ENCODE results near the gene ZFYVE16. TPM values are rescaled to one million over a fixed set of nuclear protein-coding genes. Genes with fewer than 3 reads are reported as not detected.

The ZFYVE16 gene
- total and polyA plus RNA-seq, 10 of the 15 experiments (the other 5 are each of a cell fraction or from before 2014, with no cell fraction given): 2.9 to 11.2 (median 7.8) TPM

DNA sequence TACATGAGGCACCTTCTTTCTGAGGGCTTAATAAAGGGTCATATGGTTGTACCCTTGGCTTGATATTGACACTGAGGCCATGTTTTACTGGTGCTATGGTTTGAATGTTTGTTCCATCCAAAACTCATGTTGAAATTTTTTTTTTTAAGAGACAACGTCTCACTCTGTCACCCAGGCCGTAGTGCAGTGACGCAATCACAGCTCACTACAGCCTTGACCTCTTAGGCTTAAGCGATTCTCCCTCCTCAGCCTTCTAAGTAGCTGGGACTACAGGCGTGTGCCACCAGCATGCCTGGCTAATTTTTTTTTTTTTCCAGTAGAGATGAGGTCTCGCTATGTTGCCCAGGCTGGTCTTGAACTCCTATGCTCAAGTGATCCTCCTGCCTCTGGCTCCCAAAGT, 101.0 kb downstream of the ZFYVE16 start:
- H3K4me2 ChIP-seq (ENCODE audit: control insufficient read depth, insufficient read depth): no peak overlapping the region
- intact Hi-C loops (cut with micrococcal nuclease; ENCODE audit: unreplicated experiment): no loop called here
- H3K4me3 ChIP-seq: no peak overlapping the region
- ATAC-seq (no peak), FAIRE-seq (no peak), DNase-seq (ENCODE audit: low read depth, low spot score) (no peak)
- POLR2A ChIA-PET: no interaction called here
- RAD21 ChIA-PET (ENCODE audit: unreplicated experiment): no interaction called here
- H3K27me3 ChIP-seq (replicated peaks in 1 of 2; ENCODE audit: control insufficient read depth in 2 of 2, insufficient read depth in 2 of 2, low read length in 1 of 2): no peaks in the 10 kb centered on the region
- WGBS (ENCODE audit: insufficient coverage, insufficient replicate concordance, low lambda C conversion rate, missing lambda C conversion rate): 86% methylated on average over 5 of the region's 6 CpGs
- no peaks in the 10 kb centered on the region for H3K9me3 ChIP-seq (replicated peaks; ENCODE audit: control insufficient read depth, insufficient read depth, low read length)
- H3K36me3 ChIP-seq (ENCODE audit: control insufficient read depth in 2 of 2, insufficient read depth in 2 of 2, low read length in 1 of 2): no peaks in the 10 kb centered on the region
- no peak overlapping the region for H2AFZ ChIP-seq (ENCODE audit: control insufficient read depth, low read depth, low read length)
- in situ Hi-C loops (cut with MboI): no loop called here
- SMC1A ChIA-PET (ENCODE audit: uncharacterized antibody, unreplicated experiment): no interaction called here
- H4K20me1 ChIP-seq (ENCODE audit: control insufficient read depth, insufficient read depth): no peaks in the 10 kb centered on the region
- no peaks in the 10 kb centered on the region for H3K79me2 ChIP-seq (ENCODE audit: control insufficient read depth, insufficient read depth, low read length)
- H3K4me1 ChIP-seq (ENCODE audit: control insufficient read depth, insufficient read depth, low read length): no peaks in the 10 kb centered on the region
- no peak overlapping the region for H3K27ac ChIP-seq (ENCODE audit: control insufficient read depth, insufficient read depth)
- CTCF ChIA-PET: interaction anchor here (0.6 to 1.1 kb wide), 2 partner anchors 38 to 422 kb away, joined by 3 read pairs; no protein-coding TSS in a partner anchor
- no peak overlapping the region for H3K9ac ChIP-seq (ENCODE audit: control insufficient read depth, insufficient read depth, low read length)
- no TSS peak for BruUV-seq (replicated peaks)
- TF ChIP-seq PAX5 (IDR thresholded peaks at IDR 0.05; ENCODE audit: borderline replicate concordance, low read depth, low read length) (no peak), POLR2AphosphoS2 (IDR thresholded peaks at IDR 0.05; ENCODE audit: low read depth, low read length) (no peak), BCL11A (IDR thresholded peaks at IDR 0.05; ENCODE audit: low read depth, low read length) (no peak)
- TF ChIP-seq, protein P1, sequence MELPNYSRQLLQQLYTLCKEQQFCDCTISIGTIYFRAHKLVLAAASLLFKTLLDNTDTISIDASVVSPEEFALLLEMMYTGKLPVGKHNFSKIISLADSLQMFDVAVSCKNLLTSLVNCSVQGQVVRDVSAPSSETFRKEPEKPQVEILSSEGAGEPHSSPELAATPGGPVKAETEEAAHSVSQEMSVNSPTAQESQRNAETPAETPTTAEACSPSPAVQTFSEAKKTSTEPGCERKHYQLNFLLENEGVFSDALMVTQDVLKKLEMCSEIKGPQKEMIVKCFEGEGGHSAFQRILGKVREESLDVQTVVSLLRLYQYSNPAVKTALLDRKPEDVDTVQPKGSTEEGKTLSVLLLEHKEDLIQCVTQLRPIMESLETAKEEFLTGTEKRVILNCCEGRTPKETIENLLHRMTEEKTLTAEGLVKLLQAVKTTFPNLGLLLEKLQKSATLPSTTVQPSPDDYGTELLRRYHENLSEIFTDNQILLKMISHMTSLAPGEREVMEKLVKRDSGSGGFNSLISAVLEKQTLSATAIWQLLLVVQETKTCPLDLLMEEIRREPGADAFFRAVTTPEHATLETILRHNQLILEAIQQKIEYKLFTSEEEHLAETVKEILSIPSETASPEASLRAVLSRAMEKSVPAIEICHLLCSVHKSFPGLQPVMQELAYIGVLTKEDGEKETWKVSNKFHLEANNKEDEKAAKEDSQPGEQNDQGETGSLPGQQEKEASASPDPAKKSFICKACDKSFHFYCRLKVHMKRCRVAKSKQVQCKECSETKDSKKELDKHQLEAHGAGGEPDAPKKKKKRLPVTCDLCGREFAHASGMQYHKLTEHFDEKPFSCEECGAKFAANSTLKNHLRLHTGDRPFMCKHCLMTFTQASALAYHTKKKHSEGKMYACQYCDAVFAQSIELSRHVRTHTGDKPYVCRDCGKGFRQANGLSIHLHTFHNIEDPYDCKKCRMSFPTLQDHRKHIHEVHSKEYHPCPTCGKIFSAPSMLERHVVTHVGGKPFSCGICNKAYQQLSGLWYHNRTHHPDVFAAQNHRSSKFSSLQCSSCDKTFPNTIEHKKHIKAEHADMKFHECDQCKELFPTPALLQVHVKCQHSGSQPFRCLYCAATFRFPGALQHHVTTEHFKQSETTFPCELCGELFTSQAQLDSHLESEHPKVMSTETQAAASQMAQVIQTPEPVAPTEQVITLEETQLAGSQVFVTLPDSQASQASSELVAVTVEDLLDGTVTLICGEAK (IDR thresholded peaks at IDR 0.05; ENCODE audit: borderline replicate concordance): no peak
- TF ChIP-seq, protein P2, sequence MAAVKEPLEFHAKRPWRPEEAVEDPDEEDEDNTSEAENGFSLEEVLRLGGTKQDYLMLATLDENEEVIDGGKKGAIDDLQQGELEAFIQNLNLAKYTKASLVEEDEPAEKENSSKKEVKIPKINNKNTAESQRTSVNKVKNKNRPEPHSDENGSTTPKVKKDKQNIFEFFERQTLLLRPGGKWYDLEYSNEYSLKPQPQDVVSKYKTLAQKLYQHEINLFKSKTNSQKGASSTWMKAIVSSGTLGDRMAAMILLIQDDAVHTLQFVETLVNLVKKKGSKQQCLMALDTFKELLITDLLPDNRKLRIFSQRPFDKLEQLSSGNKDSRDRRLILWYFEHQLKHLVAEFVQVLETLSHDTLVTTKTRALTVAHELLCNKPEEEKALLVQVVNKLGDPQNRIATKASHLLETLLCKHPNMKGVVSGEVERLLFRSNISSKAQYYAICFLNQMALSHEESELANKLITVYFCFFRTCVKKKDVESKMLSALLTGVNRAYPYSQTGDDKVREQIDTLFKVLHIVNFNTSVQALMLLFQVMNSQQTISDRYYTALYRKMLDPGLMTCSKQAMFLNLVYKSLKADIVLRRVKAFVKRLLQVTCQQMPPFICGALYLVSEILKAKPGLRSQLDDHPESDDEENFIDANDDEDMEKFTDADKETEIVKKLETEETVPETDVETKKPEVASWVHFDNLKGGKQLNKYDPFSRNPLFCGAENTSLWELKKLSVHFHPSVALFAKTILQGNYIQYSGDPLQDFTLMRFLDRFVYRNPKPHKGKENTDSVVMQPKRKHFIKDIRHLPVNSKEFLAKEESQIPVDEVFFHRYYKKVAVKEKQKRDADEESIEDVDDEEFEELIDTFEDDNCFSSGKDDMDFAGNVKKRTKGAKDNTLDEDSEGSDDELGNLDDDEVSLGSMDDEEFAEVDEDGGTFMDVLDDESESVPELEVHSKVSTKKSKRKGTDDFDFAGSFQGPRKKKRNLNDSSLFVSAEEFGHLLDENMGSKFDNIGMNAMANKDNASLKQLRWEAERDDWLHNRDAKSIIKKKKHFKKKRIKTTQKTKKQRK (IDR thresholded peaks at IDR 0.05; ENCODE audit: low read depth, low read length): no peak
- TF ChIP-seq, protein P3, sequence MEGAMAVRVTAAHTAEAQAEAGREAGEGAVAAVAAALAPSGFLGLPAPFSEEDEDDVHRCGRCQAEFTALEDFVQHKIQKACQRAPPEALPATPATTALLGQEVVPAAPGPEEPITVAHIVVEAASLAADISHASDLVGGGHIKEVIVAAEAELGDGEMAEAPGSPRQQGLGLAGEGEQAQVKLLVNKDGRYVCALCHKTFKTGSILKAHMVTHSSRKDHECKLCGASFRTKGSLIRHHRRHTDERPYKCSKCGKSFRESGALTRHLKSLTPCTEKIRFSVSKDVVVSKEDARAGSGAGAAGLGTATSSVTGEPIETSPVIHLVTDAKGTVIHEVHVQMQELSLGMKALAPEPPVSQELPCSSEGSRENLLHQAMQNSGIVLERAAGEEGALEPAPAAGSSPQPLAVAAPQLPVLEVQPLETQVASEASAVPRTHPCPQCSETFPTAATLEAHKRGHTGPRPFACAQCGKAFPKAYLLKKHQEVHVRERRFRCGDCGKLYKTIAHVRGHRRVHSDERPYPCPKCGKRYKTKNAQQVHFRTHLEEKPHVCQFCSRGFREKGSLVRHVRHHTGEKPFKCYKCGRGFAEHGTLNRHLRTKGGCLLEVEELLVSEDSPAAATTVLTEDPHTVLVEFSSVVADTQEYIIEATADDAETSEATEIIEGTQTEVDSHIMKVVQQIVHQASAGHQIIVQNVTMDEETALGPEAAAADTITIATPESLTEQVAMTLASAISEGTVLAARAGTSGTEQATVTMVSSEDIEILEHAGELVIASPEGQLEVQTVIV (IDR thresholded peaks at IDR 0.05; ENCODE audit: borderline replicate concordance, partially characterized antibody): no peak
- TF ChIP-seq, protein P4, sequence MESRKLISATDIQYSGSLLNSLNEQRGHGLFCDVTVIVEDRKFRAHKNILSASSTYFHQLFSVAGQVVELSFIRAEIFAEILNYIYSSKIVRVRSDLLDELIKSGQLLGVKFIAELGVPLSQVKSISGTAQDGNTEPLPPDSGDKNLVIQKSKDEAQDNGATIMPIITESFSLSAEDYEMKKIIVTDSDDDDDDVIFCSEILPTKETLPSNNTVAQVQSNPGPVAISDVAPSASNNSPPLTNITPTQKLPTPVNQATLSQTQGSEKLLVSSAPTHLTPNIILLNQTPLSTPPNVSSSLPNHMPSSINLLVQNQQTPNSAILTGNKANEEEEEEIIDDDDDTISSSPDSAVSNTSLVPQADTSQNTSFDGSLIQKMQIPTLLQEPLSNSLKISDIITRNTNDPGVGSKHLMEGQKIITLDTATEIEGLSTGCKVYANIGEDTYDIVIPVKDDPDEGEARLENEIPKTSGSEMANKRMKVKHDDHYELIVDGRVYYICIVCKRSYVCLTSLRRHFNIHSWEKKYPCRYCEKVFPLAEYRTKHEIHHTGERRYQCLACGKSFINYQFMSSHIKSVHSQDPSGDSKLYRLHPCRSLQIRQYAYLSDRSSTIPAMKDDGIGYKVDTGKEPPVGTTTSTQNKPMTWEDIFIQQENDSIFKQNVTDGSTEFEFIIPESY (IDR thresholded peaks at IDR 0.05): no peak
- TF ChIP-seq, protein P5, sequence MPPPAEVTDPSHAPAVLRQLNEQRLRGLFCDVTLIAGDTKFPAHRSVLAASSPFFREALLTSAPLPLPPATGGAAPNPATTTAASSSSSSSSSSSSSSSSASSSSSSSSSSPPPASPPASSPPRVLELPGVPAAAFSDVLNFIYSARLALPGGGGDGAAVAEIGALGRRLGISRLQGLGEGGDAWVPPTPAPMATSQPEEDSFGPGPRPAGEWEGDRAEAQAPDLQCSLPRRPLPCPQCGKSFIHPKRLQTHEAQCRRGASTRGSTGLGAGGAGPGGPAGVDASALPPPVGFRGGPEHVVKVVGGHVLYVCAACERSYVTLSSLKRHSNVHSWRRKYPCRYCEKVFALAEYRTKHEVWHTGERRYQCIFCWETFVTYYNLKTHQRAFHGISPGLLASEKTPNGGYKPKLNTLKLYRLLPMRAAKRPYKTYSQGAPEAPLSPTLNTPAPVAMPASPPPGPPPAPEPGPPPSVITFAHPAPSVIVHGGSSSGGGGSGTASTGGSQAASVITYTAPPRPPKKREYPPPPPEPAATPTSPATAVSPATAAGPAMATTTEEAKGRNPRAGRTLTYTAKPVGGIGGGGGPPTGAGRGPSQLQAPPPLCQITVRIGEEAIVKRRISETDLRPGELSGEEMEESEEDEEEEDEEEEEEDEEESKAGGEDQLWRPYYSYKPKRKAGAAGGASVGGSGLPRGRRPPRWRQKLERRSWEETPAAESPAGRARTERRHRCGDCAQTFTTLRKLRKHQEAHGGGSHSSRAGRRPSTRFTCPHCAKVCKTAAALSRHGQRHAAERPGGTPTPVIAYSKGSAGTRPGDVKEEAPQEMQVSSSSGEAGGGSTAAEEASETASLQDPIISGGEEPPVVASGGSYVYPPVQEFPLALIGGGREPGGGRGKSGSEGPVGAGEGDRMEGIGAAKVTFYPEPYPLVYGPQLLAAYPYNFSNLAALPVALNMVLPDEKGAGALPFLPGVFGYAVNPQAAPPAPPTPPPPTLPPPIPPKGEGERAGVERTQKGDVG (CRISPR knock-in tag; IDR thresholded peaks at IDR 0.05): no peak
